ENCODE results near the gene IFT88.
A peak's percentile ranks its signal among the peaks of the same experiment; 100 is the strongest.

IFT88 gene

GRCh38 chr13:20559659-20560356 is 7.1 kb upstream of the IFT88 start:
- Histone ChIP-seq H3K36me3 (ENCODE audit: control insufficient read depth in 1 of 2, insufficient read depth in 2 of 2, low read length in 2 of 2) (no peaks in the 10 kb centered on the region), H3K4ac (ENCODE audit: low read depth, low read length) (no peak overlapping the region), H3K9ac (ENCODE audit: low read length) (no peak overlapping the region), H3K4me2 (ENCODE audit: low read length) (no peak overlapping the region), H2BK5ac (ENCODE audit: low read depth, low read length, poor library complexity) (no peak overlapping the region), H2AFZ (ENCODE audit: insufficient read depth, low read length, poor library complexity) (no peak overlapping the region), H3K23ac (ENCODE audit: low read length) (no peak overlapping the region), H2BK120ac (ENCODE audit: insufficient read depth, low read length, poor library complexity) (no peak overlapping the region), H4K8ac (ENCODE audit: low read depth, low read length) (no peak overlapping the region), H3K27me3 (ENCODE audit: insufficient read depth, low read length) (no peaks in the 10 kb centered on the region), H3K4me3 (ENCODE audit: low read depth, low read length) (no peak overlapping the region), H3K14ac (ENCODE audit: low read length) (no peak overlapping the region), H3K4me1 (ENCODE audit: control insufficient read depth in 1 of 2, insufficient read depth in 2 of 2, low read length in 2 of 2) (no peaks in the 10 kb centered on the region), H2BK12ac (ENCODE audit: low read length) (no peak overlapping the region), H3K79me1 (ENCODE audit: low read length) (no peaks in the 10 kb centered on the region), H3K27ac (ENCODE audit: low read depth, low read length) (no peak overlapping the region), H3K18ac (ENCODE audit: low read length) (no peak overlapping the region), H4K12ac (ENCODE audit: low read depth, low read length) (no peak overlapping the region), H2AK5ac (ENCODE audit: low read length) (no peak overlapping the region), H3K9me3 (ENCODE audit: insufficient read depth, low read depth, low read length) (peaks cover 2% of the 10 kb centered on the region), H3K79me2 (ENCODE audit: control insufficient read depth, insufficient read depth, low read length, poor library complexity) (no peaks in the 10 kb centered on the region), H4K91ac (ENCODE audit: low read depth, low read length) (no peak overlapping the region)
- DNase-seq: no peak
- WGBS (ENCODE audit: extremely low coverage, insufficient coverage, insufficient read length): no CpG with 5 or more reads among the region's 6 CpGs

GRCh38 chr13:20561741-20562140 is 5.2 kb upstream of the IFT88 start:
- Histone ChIP-seq H2BK120ac (ENCODE audit: insufficient read depth, low read length, poor library complexity) (no peak overlapping the region), H2BK12ac (ENCODE audit: low read length) (no peak overlapping the region), H3K4ac (ENCODE audit: low read depth, low read length) (no peak overlapping the region), H4K8ac (ENCODE audit: low read depth, low read length) (no peak overlapping the region), H2AK5ac (ENCODE audit: low read length) (no peak overlapping the region), H3K79me1 (ENCODE audit: low read length) (peaks cover 5% of the 10 kb centered on the region), H3K4me3 (ENCODE audit: low read depth, low read length) (no peak overlapping the region), H3K79me2 (ENCODE audit: control insufficient read depth, insufficient read depth, low read length, poor library complexity) (peaks cover 2% of the 10 kb centered on the region), H3K36me3 (ENCODE audit: control insufficient read depth in 1 of 2, insufficient read depth in 2 of 2, low read length in 2 of 2) (no peaks in the 10 kb centered on the region), H3K18ac (ENCODE audit: low read length) (no peak overlapping the region), H3K14ac (ENCODE audit: low read length) (no peak overlapping the region), H3K4me2 (ENCODE audit: low read length) (no peak overlapping the region), H3K27me3 (ENCODE audit: insufficient read depth, low read length) (no peaks in the 10 kb centered on the region), H3K4me1 (ENCODE audit: control insufficient read depth in 1 of 2, insufficient read depth in 2 of 2, low read length in 2 of 2) (peaks cover 0 to 2% of the 10 kb centered on the region in 2 experiments), H4K91ac (ENCODE audit: low read depth, low read length) (no peak overlapping the region), H3K9ac (ENCODE audit: low read length) (no peak overlapping the region), H2BK5ac (ENCODE audit: low read depth, low read length, poor library complexity) (no peak overlapping the region), H3K27ac (ENCODE audit: low read depth, low read length) (no peak overlapping the region), H3K23ac (ENCODE audit: low read length) (no peak overlapping the region), H3K9me3 (ENCODE audit: insufficient read depth, low read depth, low read length) (peaks cover 3% of the 10 kb centered on the region), H2AFZ (ENCODE audit: insufficient read depth, low read length, poor library complexity) (no peak overlapping the region), H4K12ac (ENCODE audit: low read depth, low read length) (no peak overlapping the region)
- no CpG with 5 or more reads among the region's 5 CpGs for WGBS (ENCODE audit: extremely low coverage, insufficient coverage, insufficient read length)
- DNase-seq: no peak

GRCh38 chr13:20565115-20565736 is 1.7 kb upstream of the IFT88 start:
- Histone ChIP-seq H3K18ac (ENCODE audit: low read length) (no peak overlapping the region), H3K9me3 (ENCODE audit: insufficient read depth, low read depth, low read length) (peaks cover 3% of the 10 kb centered on the region), H2AFZ (ENCODE audit: insufficient read depth, low read length, poor library complexity) (no peak overlapping the region), H2BK5ac (ENCODE audit: low read depth, low read length, poor library complexity) (no peak overlapping the region), H3K9ac (ENCODE audit: low read length) (no peak overlapping the region), H3K4me2 (ENCODE audit: low read length) (no peak overlapping the region), H3K4me1 (ENCODE audit: control insufficient read depth in 1 of 2, insufficient read depth in 2 of 2, low read length in 2 of 2) (peaks cover 0 to 5% of the 10 kb centered on the region in 2 experiments), H3K27ac (ENCODE audit: low read depth, low read length) (no peak overlapping the region), H2BK12ac (ENCODE audit: low read length) (no peak overlapping the region), H4K8ac (ENCODE audit: low read depth, low read length) (no peak overlapping the region), H3K79me2 (ENCODE audit: control insufficient read depth, insufficient read depth, low read length, poor library complexity) (peaks cover 6% of the 10 kb centered on the region), H3K4ac (ENCODE audit: low read depth, low read length) (no peak overlapping the region), H3K79me1 (ENCODE audit: low read length) (peaks cover 11% of the 10 kb centered on the region), H3K36me3 (ENCODE audit: control insufficient read depth in 1 of 2, insufficient read depth in 2 of 2, low read length in 2 of 2) (no peaks in the 10 kb centered on the region), H3K4me3 (ENCODE audit: low read depth, low read length) (no peak overlapping the region), H4K12ac (ENCODE audit: low read depth, low read length) (no peak overlapping the region), H3K23ac (ENCODE audit: low read length) (no peak overlapping the region), H3K14ac (ENCODE audit: low read length) (no peak overlapping the region), H3K27me3 (ENCODE audit: insufficient read depth, low read length) (no peaks in the 10 kb centered on the region), H2BK120ac (ENCODE audit: insufficient read depth, low read length, poor library complexity) (no peak overlapping the region), H2AK5ac (ENCODE audit: low read length) (no peak overlapping the region), H4K91ac (ENCODE audit: low read depth, low read length) (no peak overlapping the region)
- DNase-seq: peak in 1 of 2 donors; percentile 4
- no CpG with 5 or more reads among the region's 11 CpGs for WGBS (ENCODE audit: extremely low coverage, insufficient coverage, insufficient read length)

GRCh38 chr13:20566468-20566897 is 474 bp upstream of the IFT88 start:
- H2AFZ ChIP-seq (ENCODE audit: insufficient read depth, low read length, poor library complexity): peak overlapping the region; percentile 99
- H2BK120ac ChIP-seq (ENCODE audit: insufficient read depth, low read length, poor library complexity): peak overlapping the region; percentile 70
- peak overlapping the region; percentile 99 for H3K27ac ChIP-seq (ENCODE audit: low read depth, low read length)
- peaks cover 6% of the 10 kb centered on the region for H3K79me2 ChIP-seq (ENCODE audit: control insufficient read depth, insufficient read depth, low read length, poor library complexity)
- H3K18ac ChIP-seq (ENCODE audit: low read length): peak overlapping the region; percentile 94
- peaks cover 0 to 5% of the 10 kb centered on the region in 2 experiments for H3K4me1 ChIP-seq (ENCODE audit: control insufficient read depth in 1 of 2, insufficient read depth in 2 of 2, low read length in 2 of 2)
- H2AK5ac ChIP-seq (ENCODE audit: low read length): no peak overlapping the region
- peaks cover 3% of the 10 kb centered on the region for H3K9me3 ChIP-seq (ENCODE audit: insufficient read depth, low read depth, low read length)
- H3K23ac ChIP-seq (ENCODE audit: low read length): no peak overlapping the region
- H4K91ac ChIP-seq (ENCODE audit: low read depth, low read length): peak overlapping the region; percentile 92
- H3K79me1 ChIP-seq (ENCODE audit: low read length): peaks cover 11% of the 10 kb centered on the region
- peak; percentile 83 to 87 for DNase-seq
- peak overlapping the region; percentile 93 for H4K12ac ChIP-seq (ENCODE audit: low read depth, low read length)
- peak overlapping the region; percentile 49 for H3K4ac ChIP-seq (ENCODE audit: low read depth, low read length)
- peak overlapping the region; percentile 94 for H3K9ac ChIP-seq (ENCODE audit: low read length)
- H3K4me3 ChIP-seq (ENCODE audit: low read depth, low read length): peak overlapping the region; percentile 96
- H3K4me2 ChIP-seq (ENCODE audit: low read length): peak overlapping the region; percentile 84
- H2BK5ac ChIP-seq (ENCODE audit: low read depth, low read length, poor library complexity): peak overlapping the region; percentile 95
- peak overlapping the region; percentile 97 for H4K8ac ChIP-seq (ENCODE audit: low read depth, low read length)
- H3K14ac ChIP-seq (ENCODE audit: low read length): peak overlapping the region; percentile 86
- no peaks in the 10 kb centered on the region for H3K27me3 ChIP-seq (ENCODE audit: insufficient read depth, low read length)
- no peak overlapping the region for H2BK12ac ChIP-seq (ENCODE audit: low read length)
- no peaks in the 10 kb centered on the region for H3K36me3 ChIP-seq (ENCODE audit: control insufficient read depth in 1 of 2, insufficient read depth in 2 of 2, low read length in 2 of 2)
- WGBS (ENCODE audit: extremely low coverage, insufficient coverage, insufficient read length): no CpG with 5 or more reads among the region's 21 CpGs
